ENCODE measurements around the gene THAP8. TPM values are rescaled to one million over a fixed set of nuclear protein-coding genes. Genes with fewer than 3 reads are reported as not detected.

The THAP8 gene
- total and polyA plus RNA-seq, 2 of the 4 experiments (the other 2 are of a cell fraction): 1.8 to 5.9 TPM

DNA sequence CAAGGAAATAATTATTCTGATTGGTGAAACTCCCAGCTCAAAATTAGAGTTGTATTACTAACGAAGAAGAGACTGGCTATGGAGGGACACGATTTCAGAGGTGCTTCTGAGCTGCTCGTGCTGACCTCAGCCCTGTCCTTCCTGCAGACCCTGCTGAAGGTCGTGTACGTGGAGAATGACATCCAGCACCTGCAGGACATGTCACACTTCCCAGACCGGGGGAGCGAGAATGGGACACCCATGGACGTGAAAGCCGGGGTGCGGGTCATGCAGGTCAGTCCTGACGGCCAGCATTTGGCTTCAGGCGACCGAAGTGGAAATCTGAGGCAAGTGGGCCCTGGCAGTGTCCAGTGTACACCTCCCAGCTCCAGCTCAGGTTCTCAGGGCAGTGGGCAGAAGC is 28.8 kb upstream of the THAP8 start:
- H2BK20ac ChIP-seq (ENCODE audit: low read depth, low read length): no peak overlapping the region
- intact Hi-C loops (cut with micrococcal nuclease): no loop called here
- no peak overlapping the region for H2AK5ac ChIP-seq (ENCODE audit: low read depth, low read length)
- no peak overlapping the region for H4K91ac ChIP-seq (ENCODE audit: insufficient read depth, low read depth, low read length)
- BruUV-seq (replicated peaks): no TSS peak
- H4K20me1 ChIP-seq (ENCODE audit: insufficient read depth, low read length): no peaks in the 10 kb centered on the region
- H3K27me3 ChIP-seq (ENCODE audit: control insufficient read depth, insufficient read depth, low read length): no peaks in the 10 kb centered on the region
- no peak overlapping the region for H3K4me2 ChIP-seq (ENCODE audit: low read depth, low read length)
- no peaks in the 10 kb centered on the region for H3K9me3 ChIP-seq (ENCODE audit: control insufficient read depth, insufficient read depth, low read length)
- H3K18ac ChIP-seq (ENCODE audit: low read depth, low read length): no peak overlapping the region
- no peak overlapping the region for H3K9ac ChIP-seq (ENCODE audit: low read depth, low read length)
- ChIA-PET CTCF (no interaction called here), POLR2A (ENCODE audit: unreplicated experiment) (no interaction called here)
- H4K5ac ChIP-seq (ENCODE audit: low read depth, low read length): no peak overlapping the region
- H3K23ac ChIP-seq (ENCODE audit: low read depth, low read length): no peak overlapping the region
- H3K36me3 ChIP-seq (ENCODE audit: control insufficient read depth, insufficient read depth, low read length): peaks cover 15% of the 10 kb centered on the region
- H4K8ac ChIP-seq (ENCODE audit: low read depth in 2 of 2, low read length in 2 of 2): no peak overlapping the region
- H2BK120ac ChIP-seq (ENCODE audit: low read depth, low read length): no peak overlapping the region
- H3K4me1 ChIP-seq (ENCODE audit: control insufficient read depth, insufficient read depth, low read length): no peaks in the 10 kb centered on the region
- H2BK5ac ChIP-seq (ENCODE audit: low read depth, low read length, poor library complexity, severe bottlenecking): no peak overlapping the region
- H3K27ac ChIP-seq (ENCODE audit: insufficient read depth, low read length): no peak overlapping the region
- dilution Hi-C loops (cut with HindIII; ENCODE audit: low sequenced_read_pairs, unreplicated experiment): no loop called here
- peaks cover 0 to 7% of the 10 kb centered on the region in 2 experiments; a peak in 2 of 4 replicates for H3K79me1 ChIP-seq (ENCODE audit: low read depth in 1 of 2, low read length in 2 of 2)
- H2AFZ ChIP-seq (replicated peaks; ENCODE audit: low read length, poor library complexity): no peak overlapping the region
- ATAC-seq (ENCODE audit: low read depth) (no peak), DNase-seq (no peak)
- no peak overlapping the region for H3K14ac ChIP-seq (replicated peaks; ENCODE audit: low read depth, low read length)
- no peak for TF ChIP-seq RCOR1 (IDR thresholded peaks at IDR 0.05; ENCODE audit: insufficient replicate concordance, low read length)
- TF ChIP-seq NFE2L2 (IDR thresholded peaks at IDR 0.05; ENCODE audit: low read depth, low read length): no peak
- TF ChIP-seq FOS (IDR thresholded peaks at IDR 0.05; ENCODE audit: low read depth, low read length): no peak
- no peak for TF ChIP-seq MAZ (IDR thresholded peaks at IDR 0.05; ENCODE audit: borderline replicate concordance, low read depth, low read length)
- TF ChIP-seq POLR2A (IDR thresholded peaks at IDR 0.05; ENCODE audit: low read depth, low read length): no peak
- TF ChIP-seq RAD21 (IDR thresholded peaks at IDR 0.05; ENCODE audit: low read length): no peak
- no peak for TF ChIP-seq USF2 (IDR thresholded peaks at IDR 0.05; ENCODE audit: low read depth, low read length)
- no peak for TF ChIP-seq MAFK (IDR thresholded peaks at IDR 0.05; ENCODE audit: low read depth, low read length)
- no peak overlapping the region for H3K4me3 ChIP-seq (ENCODE audit: insufficient read depth, low read depth, low read length)
- H3K56ac ChIP-seq (ENCODE audit: extremely low read depth, insufficient read depth, low read length): no peak overlapping the region
- H3K4ac ChIP-seq (ENCODE audit: low read depth, low read length): no peak overlapping the region
- in situ Hi-C loops (cut with MboI; ENCODE audit: low sequenced_read_pairs): no loop called here
- H3K9me1 ChIP-seq (ENCODE audit: insufficient read depth, low read length): no peaks in the 10 kb centered on the region; the same call in 1 of the 2 replicates
- WGBS, 2 experiments (ENCODE audit: extremely low coverage in 2 of 2, insufficient read length in 1 of 2): 99% methylated on average over 12 of the region's 13 CpGs; no CpG with 5 or more reads in 1 of the 2 experiments
- no peak overlapping the region for H2BK15ac ChIP-seq (ENCODE audit: low read depth, low read length)
- no peak overlapping the region for H2AK9ac ChIP-seq (replicated peaks; ENCODE audit: low read depth, low read length, poor library complexity)
